SU-DHL-6 (cell line): Measurements from ENCODE around the gene TPK1.

Source experiments
- EZH2phosphoT487 ChIP-seq: fragments of 200-600 bp; sonication (generic), shearing (Covaris generic); conservative IDR thresholded peaks from 2 replicates; pipeline ENCODE4 v1.6.1; 2018; ENCODE audit warnings: mild to moderate bottlenecking, antibody characterized with exemption, low read length, moderate library complexity, mixed read lengths
- TF ChIP-seq, protein P1 (sequence below): fragments of 200-600 bp; sonication (generic); IDR thresholded peaks from one replicate; pipeline ENCODE4 v1.5.1; 2017; ENCODE audit warnings: antibody characterized with exemption, mild to moderate bottlenecking, low read length, moderate library complexity; ENCODE audit not compliant: insufficient read depth, poor library complexity, severe bottlenecking

DNA sequence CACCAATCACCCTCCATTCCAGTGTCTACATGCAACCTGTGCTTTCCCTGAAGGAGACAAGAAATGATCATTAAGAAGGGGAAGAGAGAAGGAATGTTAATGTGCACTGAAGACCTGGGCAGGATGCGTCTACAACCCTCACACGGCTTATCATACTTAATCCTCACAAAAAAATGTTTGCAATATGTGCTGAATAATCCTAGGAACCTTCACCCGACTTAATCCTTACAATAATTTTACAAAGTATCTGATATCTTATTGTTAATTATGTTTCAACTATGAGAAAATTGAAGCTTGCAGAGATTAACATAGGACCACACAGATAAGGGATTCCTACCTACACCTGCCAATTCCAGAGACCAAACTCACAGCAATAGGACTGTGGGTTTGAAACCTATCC, 287.3 kb downstream of the TPK1 start:
- TF ChIP-seq, protein P1, sequence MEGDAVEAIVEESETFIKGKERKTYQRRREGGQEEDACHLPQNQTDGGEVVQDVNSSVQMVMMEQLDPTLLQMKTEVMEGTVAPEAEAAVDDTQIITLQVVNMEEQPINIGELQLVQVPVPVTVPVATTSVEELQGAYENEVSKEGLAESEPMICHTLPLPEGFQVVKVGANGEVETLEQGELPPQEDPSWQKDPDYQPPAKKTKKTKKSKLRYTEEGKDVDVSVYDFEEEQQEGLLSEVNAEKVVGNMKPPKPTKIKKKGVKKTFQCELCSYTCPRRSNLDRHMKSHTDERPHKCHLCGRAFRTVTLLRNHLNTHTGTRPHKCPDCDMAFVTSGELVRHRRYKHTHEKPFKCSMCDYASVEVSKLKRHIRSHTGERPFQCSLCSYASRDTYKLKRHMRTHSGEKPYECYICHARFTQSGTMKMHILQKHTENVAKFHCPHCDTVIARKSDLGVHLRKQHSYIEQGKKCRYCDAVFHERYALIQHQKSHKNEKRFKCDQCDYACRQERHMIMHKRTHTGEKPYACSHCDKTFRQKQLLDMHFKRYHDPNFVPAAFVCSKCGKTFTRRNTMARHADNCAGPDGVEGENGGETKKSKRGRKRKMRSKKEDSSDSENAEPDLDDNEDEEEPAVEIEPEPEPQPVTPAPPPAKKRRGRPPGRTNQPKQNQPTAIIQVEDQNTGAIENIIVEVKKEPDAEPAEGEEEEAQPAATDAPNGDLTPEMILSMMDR: no peak
- TF ChIP-seq EZH2phosphoT487: no peak
